H9 (cell line): Measurements from ENCODE around the gene CHL1. TPM values are rescaled to one million over a fixed set of nuclear protein-coding genes. Genes with fewer than 3 reads are reported as not detected.

Source experiments
- DNase-seq: peaks from one replicate; pipeline ENCODE4 v3.0.0-alpha.2; 2017
- H2AFZ ChIP-seq: one replicate; pipeline ENCODE4 v1.6.1; 2013; ENCODE audit warnings: mild to moderate bottlenecking, low read length, control low read depth, moderate library complexity
- H2AK5ac ChIP-seq: 2 replicates; pipeline ENCODE4 v1.6.1; 2013; ENCODE audit warnings: low read length, control low read depth, mixed read lengths; ENCODE audit not compliant: insufficient read length
- H2BK120ac ChIP-seq: one replicate; pipeline ENCODE4 v1.6.1; 2013; ENCODE audit warnings: low read depth, mild to moderate bottlenecking, low read length, control low read depth, inconsistent platforms; ENCODE audit not compliant: poor library complexity, severe bottlenecking
- H2BK12ac ChIP-seq: 2 replicates; pipeline ENCODE4 v1.6.1; 2013; ENCODE audit warnings: low read length, control low read depth, mixed read lengths, low read depth; ENCODE audit not compliant: insufficient read length
- H2BK15ac ChIP-seq: 2 replicates; pipeline ENCODE4 v1.6.1; 2013; ENCODE audit warnings: low read depth, low read length, control low read depth
- H2BK20ac ChIP-seq: one replicate; pipeline ENCODE4 v1.6.1; 2013; ENCODE audit warnings: low read depth, mild to moderate bottlenecking, low read length, control low read depth, inconsistent platforms; ENCODE audit not compliant: poor library complexity, severe bottlenecking
- H2BK5ac ChIP-seq: 2 replicates; pipeline ENCODE4 v1.6.1; 2013; ENCODE audit warnings: low read length, control low read depth, mixed read lengths; ENCODE audit not compliant: insufficient read length
- H3K14ac ChIP-seq: 2 replicates; pipeline ENCODE4 v1.6.1; 2013; ENCODE audit warnings: low read length, control low read depth; ENCODE audit not compliant: insufficient read depth
- H3K18ac ChIP-seq: 2 replicates; pipeline ENCODE4 v1.6.1; 2013; ENCODE audit warnings: low read depth, mild to moderate bottlenecking, mixed read lengths, low read length, control low read depth; ENCODE audit not compliant: insufficient read length
- H3K23ac ChIP-seq: 2 replicates; pipeline ENCODE4 v1.6.1; 2013; ENCODE audit warnings: low read length, control low read depth, mixed read lengths, low read depth; ENCODE audit not compliant: insufficient read length
- H3K23me2 ChIP-seq: 2 replicates; pipeline ENCODE4 v1.6.1; 2013; ENCODE audit warnings: low read depth, mild to moderate bottlenecking, mixed read lengths, low read length, control low read depth; ENCODE audit not compliant: insufficient read length, poor library complexity, severe bottlenecking
- H3K27ac ChIP-seq: 2 replicates; pipeline ENCODE4 v1.5.1; 2013; ENCODE audit warnings: low read length, control low read depth, mixed read lengths, low read depth; ENCODE audit not compliant: insufficient read length
- H3K27me3 ChIP-seq: 2 replicates; pipeline ENCODE4 v1.6.1; 2013; ENCODE audit warnings: low read length, control low read depth, inconsistent platforms; ENCODE audit not compliant: insufficient read depth
- H3K4ac ChIP-seq: 2 replicates; pipeline ENCODE4 v1.6.1; 2013; ENCODE audit warnings: low read depth, mild to moderate bottlenecking, control low read depth, inconsistent platforms, low read length, moderate library complexity
- H3K4me1 ChIP-seq: 2 replicates; pipeline ENCODE4 v1.6.1; 2013; ENCODE audit warnings: low read length, control low read depth, inconsistent platforms; ENCODE audit not compliant: insufficient read depth
- H3K4me2 ChIP-seq: 2 replicates; pipeline ENCODE4 v1.6.1; 2013; ENCODE audit warnings: low read length, control low read depth, mixed read lengths; ENCODE audit not compliant: insufficient read length, insufficient read depth
- H3K56ac ChIP-seq: 2 replicates; pipeline ENCODE4 v1.6.1; 2013; ENCODE audit warnings: low read depth, mild to moderate bottlenecking, mixed read lengths, low read length, control low read depth; ENCODE audit not compliant: insufficient read length
- H3K79me1 ChIP-seq: 2 replicates; pipeline ENCODE4 v1.6.1; 2013; ENCODE audit warnings: low read depth, mild to moderate bottlenecking, moderate library complexity, low read length, control low read depth, inconsistent platforms; ENCODE audit not compliant: insufficient read depth, poor library complexity, severe bottlenecking
- H3K79me2 ChIP-seq: 2 replicates; pipeline ENCODE4 v1.6.1; 2013; ENCODE audit warnings: low read length, control low read depth, inconsistent platforms; ENCODE audit not compliant: insufficient read depth
- H3K9ac ChIP-seq: 2 replicates; pipeline ENCODE4 v1.6.1; 2013; ENCODE audit warnings: low read length, control low read depth, mixed read lengths; ENCODE audit not compliant: insufficient read length; ENCODE audit errors: extremely low read depth
- H3K9me3 ChIP-seq: one replicate; pipeline ENCODE4 v1.6.1; 2013; ENCODE audit warnings: low read depth, low read length, inconsistent platforms; ENCODE audit not compliant: control insufficient read depth
- H3T11ph ChIP-seq: one replicate; pipeline ENCODE4 v1.6.1; 2013; ENCODE audit warnings: mild to moderate bottlenecking, low read length, control low read depth, inconsistent platforms
- H4K20me1 ChIP-seq: one replicate; pipeline ENCODE4 v1.6.1; 2013; ENCODE audit not compliant: control insufficient read depth, insufficient read length, insufficient read depth
- H4K5ac ChIP-seq: 2 replicates; pipeline ENCODE4 v1.6.1; 2013; ENCODE audit warnings: low read depth, mild to moderate bottlenecking, mixed read lengths, low read length, control low read depth; ENCODE audit not compliant: insufficient read length
- H4K8ac ChIP-seq: replicated peaks from 2 replicates; pipeline ENCODE4 v1.6.1; 2013; ENCODE audit warnings: low read length, control low read depth, mixed read lengths, low read depth; ENCODE audit not compliant: insufficient read length
- H4K91ac ChIP-seq: 2 replicates; pipeline ENCODE4 v1.6.1; 2013; ENCODE audit warnings: low read depth, mild to moderate bottlenecking, moderate library complexity, mixed read lengths, low read length, control low read depth; ENCODE audit not compliant: insufficient read length
- H3K27ac Mint-ChIP-seq, 3 experiments: 2 replicates in 2 of 3; 3 replicates in 1 of 3; pipeline ENCODE4 v1.8.0; 2020 to 2021; ENCODE audit warnings: mixed read lengths in 3 of 3, mild to moderate bottlenecking in 1 of 3, moderate library complexity in 1 of 3
- H3K27me3 Mint-ChIP-seq: 2 replicates; pipeline ENCODE4 v1.8.0; 2021; ENCODE audit warnings: low read depth, mild to moderate bottlenecking, moderate library complexity, mixed read lengths
- H3K36me3 Mint-ChIP-seq, 3 experiments: 2 replicates in 2 of 3; 3 replicates in 1 of 3; pipeline ENCODE4 v1.8.0; 2020 to 2021; ENCODE audit warnings: low read depth in 3 of 3, mixed read lengths in 3 of 3; ENCODE audit not compliant: insufficient read depth in 1 of 3
- H3K4me1 Mint-ChIP-seq, 2 experiments: 2 replicates each; pipeline ENCODE4 v1.8.0; 2020; ENCODE audit warnings: mixed read lengths in 2 of 2
- H3K4me3 Mint-ChIP-seq, 2 experiments: 2 replicates in 1 of 2; 3 replicates in 1 of 2; pipeline ENCODE4 v1.8.0; 2020 to 2021; ENCODE audit warnings: mild to moderate bottlenecking in 2 of 2, mixed read lengths in 2 of 2, moderate library complexity in 1 of 2
- H3K9me3 Mint-ChIP-seq, 2 experiments: 2 replicates in 1 of 2; 3 replicates in 1 of 2; pipeline ENCODE4 v1.8.0; 2020; ENCODE audit warnings: mild to moderate bottlenecking in 2 of 2, mixed read lengths in 2 of 2, moderate library complexity in 1 of 2
- WGBS: extraction: QIAGEN DNeasy Blood & Tissue Kit; methylation state at CpG from one replicate; pipeline ENCODE4 v1.1.7; 2013; ENCODE audit warnings: missing lambda C conversion rate, low lambda C conversion rate, mixed read lengths; ENCODE audit not compliant: insufficient read length; ENCODE audit errors: extremely low coverage; 5-methylcytosine and 5-hydroxymethylcytosine counted together
- total RNA-seq: library from RNA; stranded (reverse); gene quantifications from 2 replicates; pipeline ENCODE4 v1.2.1, GENCODE V29; 2021
- TF ChIP-seq, protein P1 (sequence below): fragments of 200-600 bp; sonication (generic); conservative IDR thresholded peaks from 3 replicates; pipeline ENCODE4 v1.8.0; 2021; ENCODE audit warnings: antibody characterized with exemption, mild to moderate bottlenecking

Gene CHL1
- total RNA-seq, 1 experiment from 2014 or later = not detected

- Histone ChIP-seq H2BK20ac (no peak overlapping the region), H4K8ac (no peak overlapping the region), H3T11ph (no peak overlapping the region), H2BK5ac (no peak overlapping the region), H3K4me2 (no peak overlapping the region), H2AK5ac (no peak overlapping the region), H3K23ac (no peak overlapping the region), H3K79me1 (no peaks in the 10 kb centered on the region), H3K9ac (no peak overlapping the region), H2BK15ac (no peak overlapping the region), H3K27ac (no peak overlapping the region), H4K91ac (no peak overlapping the region), H3K14ac (no peak overlapping the region), H3K18ac (no peak overlapping the region), H3K23me2 (no peaks in the 10 kb centered on the region), H2BK12ac (no peak overlapping the region), H4K20me1 (no peaks in the 10 kb centered on the region), H3K4ac (no peak overlapping the region), H3K4me1 (no peaks in the 10 kb centered on the region; the same call in none of the 2 replicates), H3K27me3 (no peaks in the 10 kb centered on the region), H2BK120ac (no peak overlapping the region), H3K9me3 (no peaks in the 10 kb centered on the region), H4K5ac (no peak overlapping the region), H3K79me2 (no peaks in the 10 kb centered on the region), H2AFZ (no peak overlapping the region), H3K56ac (no peak overlapping the region)
- Mint-ChIP-seq H3K9me3 (no peaks in the 10 kb centered on the region), H3K36me3 (no peaks in the 10 kb centered on the region; a peak in 2 of 7 replicates), H3K4me1 (peaks cover 7 to 10% of the 10 kb centered on the region in 2 experiments), H3K4me3 (no peak overlapping the region), H3K27me3 (peaks cover 2% of the 10 kb centered on the region; the same call in 1 of the 2 replicates), H3K27ac (no peak overlapping the region)
- no CpG with 5 or more reads among the region's 2 CpGs for WGBS
- TF ChIP-seq, protein P1, sequence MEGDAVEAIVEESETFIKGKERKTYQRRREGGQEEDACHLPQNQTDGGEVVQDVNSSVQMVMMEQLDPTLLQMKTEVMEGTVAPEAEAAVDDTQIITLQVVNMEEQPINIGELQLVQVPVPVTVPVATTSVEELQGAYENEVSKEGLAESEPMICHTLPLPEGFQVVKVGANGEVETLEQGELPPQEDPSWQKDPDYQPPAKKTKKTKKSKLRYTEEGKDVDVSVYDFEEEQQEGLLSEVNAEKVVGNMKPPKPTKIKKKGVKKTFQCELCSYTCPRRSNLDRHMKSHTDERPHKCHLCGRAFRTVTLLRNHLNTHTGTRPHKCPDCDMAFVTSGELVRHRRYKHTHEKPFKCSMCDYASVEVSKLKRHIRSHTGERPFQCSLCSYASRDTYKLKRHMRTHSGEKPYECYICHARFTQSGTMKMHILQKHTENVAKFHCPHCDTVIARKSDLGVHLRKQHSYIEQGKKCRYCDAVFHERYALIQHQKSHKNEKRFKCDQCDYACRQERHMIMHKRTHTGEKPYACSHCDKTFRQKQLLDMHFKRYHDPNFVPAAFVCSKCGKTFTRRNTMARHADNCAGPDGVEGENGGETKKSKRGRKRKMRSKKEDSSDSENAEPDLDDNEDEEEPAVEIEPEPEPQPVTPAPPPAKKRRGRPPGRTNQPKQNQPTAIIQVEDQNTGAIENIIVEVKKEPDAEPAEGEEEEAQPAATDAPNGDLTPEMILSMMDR = no peak
- no peak for DNase-seq
Measured at GRCh38 chr3:260898-261297, 64.3 kb downstream of the CHL1 start.
